SJSA1 (cell line): ENCODE data around the gene HAS3. TPM values are rescaled to one million over a fixed set of nuclear protein-coding genes. Genes with fewer than 3 reads are reported as not detected.
"Not testable (repeated sequence)": the region's sequence is repeated elsewhere in the genome, so short reads cannot be mapped to it uniquely, and the experiment has no call there.

ENCODE experiments used
- DNase-seq, 2 experiments: peaks; one replicate each; pipeline ENCODE4 v3.0.0-alpha.2; 2015 to 2020; ENCODE audit warnings: low spot score in 2 of 2, low read depth in 1 of 2
- H3K27ac ChIP-seq: fragments of 250-450 bp; sonication (Bioruptor Pico); 2 replicates; pipeline ENCODE4 v1.5.1; 2020; ENCODE audit warnings: mild to moderate bottlenecking, moderate library complexity
- H3K27me3 ChIP-seq: fragments of 250-450 bp; sonication (Bioruptor Pico); replicated peaks from 2 replicates; pipeline ENCODE4 v1.5.1; 2020; ENCODE audit warnings: mild to moderate bottlenecking, moderate library complexity
- H3K36me3 ChIP-seq: fragments of 250-450 bp; sonication (Bioruptor Pico); 2 replicates; pipeline ENCODE4 v1.5.1; 2020; ENCODE audit warnings: mild to moderate bottlenecking
- H3K4me1 ChIP-seq: fragments of 250-450 bp; sonication (Bioruptor Pico); replicated peaks from 2 replicates; pipeline ENCODE4 v1.6.1; 2021; ENCODE audit warnings: mild to moderate bottlenecking
- H3K4me3 ChIP-seq: fragments of 250-450 bp; sonication (Bioruptor Pico); 2 replicates; pipeline ENCODE4 v1.5.1; 2020; ENCODE audit warnings: mild to moderate bottlenecking
- H3K9me3 ChIP-seq: fragments of 250-450 bp; sonication (Bioruptor Pico); replicated peaks from 2 replicates; pipeline ENCODE4 v1.5.1; 2020; ENCODE audit warnings: mild to moderate bottlenecking
- total RNA-seq: library from RNA; depleted of rRNA; stranded (reverse); fragments of >200 nt; shearing (Covaris generic); gene quantifications from 2 replicates; pipeline ENCODE4 v1.2.3, GENCODE V29; 2014; rRNA removed

Gene HAS3
- 0.58 and 1.4 TPM in 2 replicates for total RNA-seq

- DNase-seq = peak; percentile 63 to 71
- Histone ChIP-seq H3K27ac (no peak within 1 kb of the TSS), H3K9me3 (no peaks in the 10 kb centered on the region), H3K4me3 (peak within 1 kb of the TSS; percentile 57), H3K4me1 (peaks cover 13% of the 10 kb centered on the region), H3K27me3 (no peaks in the 10 kb centered on the region), H3K36me3 (peaks cover 11% of the 10 kb centered on the region; the same call in 1 of the 2 replicates)
Measured at GRCh38 chr16:69105501-69106361, at the start of gene HAS3. TSS of gene HAS3 (plus strand) at chr16:69105653. CDS start at chr16:69109396, 3,743 bp downstream.

GRCh38 chr16:69055980-69056379, 49.5 kb upstream of the HAS3 start:
- Histone ChIP-seq H3K4me3 (no peak overlapping the region), H3K27me3 (no peaks in the 10 kb centered on the region), H3K27ac (no peak overlapping the region), H3K36me3 (no peaks in the 10 kb centered on the region), H3K9me3 (no peaks in the 10 kb centered on the region), H3K4me1 (no peaks in the 10 kb centered on the region)
- no peak for DNase-seq

- DNase-seq = no peak
- Histone ChIP-seq H3K27ac (no peak overlapping the region), H3K9me3 (no peaks in the 10 kb centered on the region), H3K27me3 (no peaks in the 10 kb centered on the region), H3K4me1 (no peaks in the 10 kb centered on the region), H3K4me3 (no peak overlapping the region), H3K36me3 (no peaks in the 10 kb centered on the region)
Measured at GRCh38 chr16:69056421-69056820, 49.0 kb upstream of the HAS3 start.

- no peaks in the 10 kb centered on the region for H3K4me1 ChIP-seq
- no peak overlapping the region for H3K27ac ChIP-seq
- H3K4me3 ChIP-seq = no peak overlapping the region
- no peak for DNase-seq
- no peaks in the 10 kb centered on the region for H3K27me3 ChIP-seq
- no peaks in the 10 kb centered on the region for H3K9me3 ChIP-seq
- H3K36me3 ChIP-seq = no peaks in the 10 kb centered on the region
Measured at GRCh38 chr16:69057400-69058378, 47.8 kb upstream of the HAS3 start.

GRCh38 chr16:69063491-69063890, 42.0 kb upstream of the HAS3 start:
- not testable (repeated sequence) for DNase-seq, H3K36me3 ChIP-seq

GRCh38 chr16:69064124-69064763, 41.2 kb upstream of the HAS3 start:
- no peak overlapping the region for H3K27ac ChIP-seq
- no peaks in the 10 kb centered on the region for H3K4me1 ChIP-seq
- H3K27me3 ChIP-seq = no peaks in the 10 kb centered on the region
- no peaks in the 10 kb centered on the region for H3K9me3 ChIP-seq
- no peak overlapping the region for H3K4me3 ChIP-seq
- no peak for DNase-seq
- no peaks in the 10 kb centered on the region for H3K36me3 ChIP-seq

More at GRCh38 chr16:69063491-69063890, 42.0 kb upstream of the HAS3 start:
- H3K27me3 ChIP-seq, H3K4me3 ChIP-seq, H3K4me1 ChIP-seq, H3K27ac ChIP-seq, H3K9me3 ChIP-seq: not testable (repeated sequence)

- Histone ChIP-seq H3K4me3 (no peak overlapping the region), H3K27ac (no peak overlapping the region), H3K27me3 (no peaks in the 10 kb centered on the region), H3K36me3 (no peaks in the 10 kb centered on the region), H3K4me1 (peaks cover 5% of the 10 kb centered on the region; the same call in 1 of the 2 replicates), H3K9me3 (no peaks in the 10 kb centered on the region)
- no peak for DNase-seq
Measured at GRCh38 chr16:69064764-69065313, 40.6 kb upstream of the HAS3 start.

- Histone ChIP-seq H3K27ac (no peak overlapping the region), H3K4me3 (no peak overlapping the region), H3K4me1 (peaks cover 23% of the 10 kb centered on the region), H3K9me3 (no peaks in the 10 kb centered on the region), H3K36me3 (no peaks in the 10 kb centered on the region), H3K27me3 (no peaks in the 10 kb centered on the region)
- no peak for DNase-seq
Measured at GRCh38 chr16:69069504-69069903, 35.9 kb upstream of the HAS3 start.

- Histone ChIP-seq H3K9me3 (no peaks in the 10 kb centered on the region), H3K27ac (no peak overlapping the region), H3K4me3 (no peak overlapping the region), H3K4me1 (peaks cover 23% of the 10 kb centered on the region), H3K36me3 (no peaks in the 10 kb centered on the region), H3K27me3 (no peaks in the 10 kb centered on the region)
- no peak for DNase-seq
Measured at GRCh38 chr16:69071036-69071435, 34.4 kb upstream of the HAS3 start.

GRCh38 chr16:69072640-69072974, 32.8 kb upstream of the HAS3 start:
- Histone ChIP-seq H3K27me3 (no peaks in the 10 kb centered on the region), H3K4me1 (peaks cover 23% of the 10 kb centered on the region), H3K27ac (no peak overlapping the region), H3K4me3 (no peak overlapping the region), H3K36me3 (no peaks in the 10 kb centered on the region), H3K9me3 (no peaks in the 10 kb centered on the region)
- no peak for DNase-seq

- H3K36me3 ChIP-seq = no peaks in the 10 kb centered on the region
- H3K4me1 ChIP-seq = peaks cover 23% of the 10 kb centered on the region
- no peaks in the 10 kb centered on the region for H3K9me3 ChIP-seq
- peak overlapping the region; percentile 45 for H3K27ac ChIP-seq
- peak; percentile 62 to 68 for DNase-seq
- H3K4me3 ChIP-seq = no peak overlapping the region
- no peaks in the 10 kb centered on the region for H3K27me3 ChIP-seq
Measured at GRCh38 chr16:69073181-69073702, 32.2 kb upstream of the HAS3 start.

- no peaks in the 10 kb centered on the region for H3K36me3 ChIP-seq
- no peak overlapping the region for H3K27ac ChIP-seq
- DNase-seq = no peak
- no peaks in the 10 kb centered on the region for H3K27me3 ChIP-seq
- H3K4me1 ChIP-seq = peaks cover 17% of the 10 kb centered on the region
- no peak overlapping the region for H3K4me3 ChIP-seq
- no peaks in the 10 kb centered on the region for H3K9me3 ChIP-seq
Measured at GRCh38 chr16:69077251-69077650, 28.2 kb upstream of the HAS3 start.

- Histone ChIP-seq H3K27me3 (no peaks in the 10 kb centered on the region), H3K4me1 (peaks cover 9% of the 10 kb centered on the region), H3K9me3 (no peaks in the 10 kb centered on the region), H3K4me3 (no peak overlapping the region), H3K36me3 (no peaks in the 10 kb centered on the region), H3K27ac (no peak overlapping the region)
- DNase-seq = no peak
Measured at GRCh38 chr16:69078073-69078472, 27.4 kb upstream of the HAS3 start.
